ENCODE results near the gene PSMD12. TPM values are rescaled to one million over a fixed set of nuclear protein-coding genes. Genes with fewer than 3 reads are reported as not detected.

Gene PSMD12
- total RNA-seq, 1 experiment from 2014 or later = 192 TPM

- Histone ChIP-seq H3K9me3 (ENCODE audit: low read depth, low read length, poor library complexity, severe bottlenecking) (no peaks in the 10 kb centered on the region), H3K4me3 (ENCODE audit: low read depth, low read length, poor library complexity, severe bottlenecking) (no peak overlapping the region), H3K27me3 (replicated peaks; ENCODE audit: insufficient read depth, low read depth, low read length, poor library complexity) (no peaks in the 10 kb centered on the region), H3K4me1 (ENCODE audit: insufficient read depth, low read length, poor library complexity, severe bottlenecking) (peaks cover 21% of the 10 kb centered on the region), H3K27ac (ENCODE audit: low read depth, low read length, poor library complexity, severe bottlenecking) (no peak overlapping the region), H3K36me3 (ENCODE audit: insufficient read depth, low read length, poor library complexity, severe bottlenecking) (no peaks in the 10 kb centered on the region)
- CTCF ChIA-PET = interaction anchor here (0.5 to 1.4 kb wide), 8 partner anchors 14 to 343 kb away, joined by 3 to 12 read pairs (median 6); no protein-coding TSS in a partner anchor
- TF ChIP-seq CTCF (conservative IDR thresholded peaks at IDR 0.05; ENCODE audit: low read depth, low read length) (no peak), EZH2 (IDR thresholded peaks at IDR 0.05; ENCODE audit: borderline replicate concordance, low read depth, low read length, poor library complexity, severe bottlenecking) (no peak)
- no TSS peak for BruUV-seq (replicated peaks)
- DNase-seq (ENCODE audit: low spot score) = no peak
- intact Hi-C loops (cut with micrococcal nuclease; ENCODE audit: unreplicated experiment) = loop anchor here (5.0 kb wide), 1 partner anchor 232 kb away; no protein-coding TSS in a partner anchor
- POLR2A ChIA-PET (ENCODE audit: low non-redundant PET) = no interaction called here
These were observed 8.7 kb upstream of the PSMD12 start for GRCh38 chr17:67375054-67375427.

- H3K9me3 ChIP-seq (ENCODE audit: low read depth, low read length, poor library complexity, severe bottlenecking) = no peaks in the 10 kb centered on the region
- no peak overlapping the region for H3K27ac ChIP-seq (ENCODE audit: low read depth, low read length, poor library complexity, severe bottlenecking)
- TF ChIP-seq EZH2 (IDR thresholded peaks at IDR 0.05; ENCODE audit: borderline replicate concordance, low read depth, low read length, poor library complexity, severe bottlenecking) (no peak), CTCF (conservative IDR thresholded peaks at IDR 0.05; ENCODE audit: low read depth, low read length) (peak; percentile 95)
- CTCF ChIA-PET = interaction anchor here (0.5 to 1.4 kb wide), 9 partner anchors 13 to 344 kb away, joined by 3 to 12 read pairs (median 5); no protein-coding TSS in a partner anchor
- H3K36me3 ChIP-seq (ENCODE audit: insufficient read depth, low read length, poor library complexity, severe bottlenecking) = no peaks in the 10 kb centered on the region
- peak; percentile 93 for DNase-seq (ENCODE audit: low spot score)
- BruUV-seq (replicated peaks) = no TSS peak
- no peaks in the 10 kb centered on the region for H3K27me3 ChIP-seq (replicated peaks; ENCODE audit: insufficient read depth, low read depth, low read length, poor library complexity)
- peaks cover 21% of the 10 kb centered on the region for H3K4me1 ChIP-seq (ENCODE audit: insufficient read depth, low read length, poor library complexity, severe bottlenecking)
- H3K4me3 ChIP-seq (ENCODE audit: low read depth, low read length, poor library complexity, severe bottlenecking) = no peak overlapping the region
- POLR2A ChIA-PET (ENCODE audit: low non-redundant PET) = interaction anchor here (0.6 kb wide), 1 partner anchor 339 kb away, joined by 3 read pairs; no protein-coding TSS in a partner anchor
- intact Hi-C loops (cut with micrococcal nuclease; ENCODE audit: unreplicated experiment) = loop anchor here (1.0 to 5.0 kb wide), 2 partner anchors 233 to 256 kb away; no protein-coding TSS in a partner anchor
These were observed 8.1 kb upstream of the PSMD12 start for GRCh38 chr17:67374329-67375053.

GRCh38 chr17:67372751-67373150, 6.4 kb upstream of the PSMD12 start:
- ChIA-PET CTCF (no interaction called here), POLR2A (ENCODE audit: low non-redundant PET) (no interaction called here)
- TF ChIP-seq CTCF (conservative IDR thresholded peaks at IDR 0.05; ENCODE audit: low read depth, low read length) = no peak
- TF ChIP-seq EZH2 (IDR thresholded peaks at IDR 0.05; ENCODE audit: borderline replicate concordance, low read depth, low read length, poor library complexity, severe bottlenecking) = no peak
- H3K27ac ChIP-seq (ENCODE audit: low read depth, low read length, poor library complexity, severe bottlenecking) = no peak overlapping the region
- H3K27me3 ChIP-seq (replicated peaks; ENCODE audit: insufficient read depth, low read depth, low read length, poor library complexity) = no peaks in the 10 kb centered on the region
- H3K36me3 ChIP-seq (ENCODE audit: insufficient read depth, low read length, poor library complexity, severe bottlenecking) = no peaks in the 10 kb centered on the region
- no peak for DNase-seq (ENCODE audit: low spot score)
- no TSS peak for BruUV-seq (replicated peaks)
- peaks cover 21% of the 10 kb centered on the region for H3K4me1 ChIP-seq (ENCODE audit: insufficient read depth, low read length, poor library complexity, severe bottlenecking)
- intact Hi-C loops (cut with micrococcal nuclease; ENCODE audit: unreplicated experiment) = no loop called here
- no peak overlapping the region for H3K4me3 ChIP-seq (ENCODE audit: low read depth, low read length, poor library complexity, severe bottlenecking)
- H3K9me3 ChIP-seq (ENCODE audit: low read depth, low read length, poor library complexity, severe bottlenecking) = no peaks in the 10 kb centered on the region

Data from A673 (cell line).